ENCODE results near the gene MEOX2.

MEOX2 gene

GRCh38 chr7:15719311-15719710 is 32.8 kb upstream of the MEOX2 start:
- in situ Hi-C loops (cut with HindIII; ENCODE audit: low pct_ligation_motif_present, low sequenced_read_pairs) = no loop called here
- Histone ChIP-seq H3K36me3 (replicated peaks) (no peaks in the 10 kb centered on the region), H3K27ac (no peak overlapping the region), H3K27me3 (replicated peaks) (no peaks in the 10 kb centered on the region), H3K4me3 (ENCODE audit: low read depth, low read length) (no peak overlapping the region)
- no peak for DNase-seq
- no peak for TF ChIP-seq CTCF (IDR thresholded peaks at IDR 0.05; ENCODE audit: low read depth, low read length, missing control alignments)

- Histone ChIP-seq H3K36me3 (replicated peaks) (no peaks in the 10 kb centered on the region), H3K4me3 (ENCODE audit: low read depth, low read length) (no peak overlapping the region), H3K27me3 (replicated peaks) (no peaks in the 10 kb centered on the region), H3K27ac (no peak overlapping the region)
- no peak for DNase-seq
- in situ Hi-C loops (cut with HindIII; ENCODE audit: low pct_ligation_motif_present, low sequenced_read_pairs) = no loop called here
- no peak for TF ChIP-seq CTCF (IDR thresholded peaks at IDR 0.05; ENCODE audit: low read depth, low read length, missing control alignments)
These were observed 29.0 kb upstream of the MEOX2 start for GRCh38 chr7:15715435-15715834.

- Histone ChIP-seq H3K27me3 (replicated peaks) (no peaks in the 10 kb centered on the region), H3K27ac (no peak overlapping the region), H3K4me3 (ENCODE audit: low read depth, low read length) (no peak overlapping the region), H3K36me3 (replicated peaks) (no peaks in the 10 kb centered on the region)
- TF ChIP-seq CTCF (IDR thresholded peaks at IDR 0.05; ENCODE audit: low read depth, low read length, missing control alignments) = no peak
- DNase-seq = no peak
- in situ Hi-C loops (cut with HindIII; ENCODE audit: low pct_ligation_motif_present, low sequenced_read_pairs) = no loop called here
These were observed 23.5 kb upstream of the MEOX2 start for GRCh38 chr7:15709978-15710377.

- no peak overlapping the region for H3K27ac ChIP-seq
- DNase-seq = no peak
- H3K36me3 ChIP-seq (replicated peaks) = no peaks in the 10 kb centered on the region
- in situ Hi-C loops (cut with HindIII; ENCODE audit: low pct_ligation_motif_present, low sequenced_read_pairs) = no loop called here
- no peak overlapping the region for H3K4me3 ChIP-seq (ENCODE audit: low read depth, low read length)
- no peaks in the 10 kb centered on the region for H3K27me3 ChIP-seq (replicated peaks)
- TF ChIP-seq CTCF (IDR thresholded peaks at IDR 0.05; ENCODE audit: low read depth, low read length, missing control alignments) = no peak
These were observed 21.1 kb upstream of the MEOX2 start for GRCh38 chr7:15707570-15707969.

GRCh38 chr7:15703732-15704131 is 17.2 kb upstream of the MEOX2 start:
- H3K4me3 ChIP-seq (ENCODE audit: low read depth, low read length) = no peak overlapping the region
- H3K36me3 ChIP-seq (replicated peaks) = no peaks in the 10 kb centered on the region
- no peak for DNase-seq
- no peak overlapping the region for H3K27ac ChIP-seq
- TF ChIP-seq CTCF (IDR thresholded peaks at IDR 0.05; ENCODE audit: low read depth, low read length, missing control alignments) = no peak
- in situ Hi-C loops (cut with HindIII; ENCODE audit: low pct_ligation_motif_present, low sequenced_read_pairs) = no loop called here
- H3K27me3 ChIP-seq (replicated peaks) = no peaks in the 10 kb centered on the region

GRCh38 chr7:15692501-15693020 is 6.1 kb upstream of the MEOX2 start:
- no peak for DNase-seq
- no peak for TF ChIP-seq CTCF (IDR thresholded peaks at IDR 0.05; ENCODE audit: low read depth, low read length, missing control alignments)
- in situ Hi-C loops (cut with HindIII; ENCODE audit: low pct_ligation_motif_present, low sequenced_read_pairs) = no loop called here
- Histone ChIP-seq H3K36me3 (replicated peaks) (no peaks in the 10 kb centered on the region), H3K27me3 (replicated peaks) (peaks cover 3% of the 10 kb centered on the region), H3K4me3 (ENCODE audit: low read depth, low read length) (no peak overlapping the region), H3K27ac (no peak overlapping the region)

Data from brain microvascular endothelial cell (primary cell).